ENCODE results near the gene TFG. TPM values are rescaled to one million over a fixed set of nuclear protein-coding genes. Genes with fewer than 3 reads are reported as not detected.

Gene TFG
- total RNA-seq, 1 donor from 2014 or later: 64.9 TPM

GRCh38 chr3:100798012-100798411 is 88.7 kb downstream of the TFG start:
- Histone ChIP-seq H3K4me1 (no peaks in the 10 kb centered on the region), H3K4me3 (no peak overlapping the region), H3K27me3 (no peaks in the 10 kb centered on the region), H3K27ac (no peak overlapping the region), H3K9me3 (no peaks in the 10 kb centered on the region), H3K36me3 (no peaks in the 10 kb centered on the region)
- TF ChIP-seq CTCF (IDR thresholded peaks at IDR 0.05): no peak
- intact Hi-C loops (cut with DNase I): no loop called here
- no peak for DNase-seq (ENCODE audit: low spot score in 2 of 2)

Other genes starting within 250 kb of the TFG start
- 30.9 TPM for gene TMEM45A, start 216.9 kb upstream of the TFG start, total RNA-seq
- gene ADGRG7, start 99.9 kb upstream of the TFG start, total RNA-seq: not detected

Data from ascending aorta (tissue), 2 donors.